Measurements from ENCODE around the gene CATSPER1.

DNA sequence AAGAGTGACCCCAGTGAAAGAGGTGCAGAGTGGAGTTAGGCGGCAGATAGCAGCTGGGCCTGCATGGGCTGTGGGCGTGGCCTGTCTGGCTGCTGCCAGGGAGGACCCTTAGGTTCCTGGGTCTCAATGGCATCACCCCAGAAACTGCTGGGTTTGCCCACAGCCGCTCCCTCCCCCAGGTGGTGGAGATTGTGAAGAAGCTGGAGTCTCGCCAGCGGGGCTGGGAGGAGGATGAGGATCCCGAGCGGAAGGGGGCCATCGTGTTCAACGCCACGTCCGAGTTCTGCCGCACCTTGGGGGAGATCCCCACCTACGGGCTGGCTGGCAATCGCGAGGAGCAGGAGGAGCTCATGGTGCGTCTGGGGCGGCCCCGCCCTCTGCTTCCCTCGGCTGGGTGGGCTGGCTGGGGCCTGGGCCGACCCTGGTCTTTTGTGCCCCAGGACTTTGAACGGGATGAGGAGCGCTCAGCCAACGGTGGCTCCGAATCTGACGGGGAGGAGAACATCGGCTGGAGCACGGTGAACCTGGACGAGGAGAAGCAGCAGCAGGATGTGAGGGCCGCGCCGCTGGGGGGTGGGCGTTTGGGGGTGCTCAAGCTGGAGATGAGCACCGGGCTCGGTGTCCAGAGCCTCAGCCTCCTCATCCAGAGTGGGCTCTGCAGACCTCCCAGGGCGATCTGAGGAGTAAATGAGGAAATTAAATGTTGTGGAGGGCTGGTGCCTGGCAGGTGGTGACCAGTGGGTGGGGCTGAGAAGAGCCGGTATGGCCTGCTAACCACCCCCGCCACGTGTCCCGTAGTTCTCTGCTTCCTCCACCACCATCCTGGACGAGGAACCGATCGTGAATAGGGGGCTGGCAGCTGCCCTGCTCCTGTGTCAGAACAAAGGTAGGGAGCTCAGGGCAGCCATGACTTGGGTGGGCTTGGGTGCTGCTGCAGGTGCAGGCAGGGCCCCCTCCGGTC lies 49.8 kb downstream of the CATSPER1 start:
- no peak for TF ChIP-seq POLR2AphosphoS5 (IDR thresholded peaks at IDR 0.05)
- TF ChIP-seq, protein P1, sequence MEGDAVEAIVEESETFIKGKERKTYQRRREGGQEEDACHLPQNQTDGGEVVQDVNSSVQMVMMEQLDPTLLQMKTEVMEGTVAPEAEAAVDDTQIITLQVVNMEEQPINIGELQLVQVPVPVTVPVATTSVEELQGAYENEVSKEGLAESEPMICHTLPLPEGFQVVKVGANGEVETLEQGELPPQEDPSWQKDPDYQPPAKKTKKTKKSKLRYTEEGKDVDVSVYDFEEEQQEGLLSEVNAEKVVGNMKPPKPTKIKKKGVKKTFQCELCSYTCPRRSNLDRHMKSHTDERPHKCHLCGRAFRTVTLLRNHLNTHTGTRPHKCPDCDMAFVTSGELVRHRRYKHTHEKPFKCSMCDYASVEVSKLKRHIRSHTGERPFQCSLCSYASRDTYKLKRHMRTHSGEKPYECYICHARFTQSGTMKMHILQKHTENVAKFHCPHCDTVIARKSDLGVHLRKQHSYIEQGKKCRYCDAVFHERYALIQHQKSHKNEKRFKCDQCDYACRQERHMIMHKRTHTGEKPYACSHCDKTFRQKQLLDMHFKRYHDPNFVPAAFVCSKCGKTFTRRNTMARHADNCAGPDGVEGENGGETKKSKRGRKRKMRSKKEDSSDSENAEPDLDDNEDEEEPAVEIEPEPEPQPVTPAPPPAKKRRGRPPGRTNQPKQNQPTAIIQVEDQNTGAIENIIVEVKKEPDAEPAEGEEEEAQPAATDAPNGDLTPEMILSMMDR (IDR thresholded peaks at IDR 0.05) = no peak

Measured in esophagus muscularis mucosa (tissue), 3 donors.